Endothelial cell of umbilical vein (primary cell): ENCODE results near the gene AP1M1. TPM values are rescaled to one million over a fixed set of nuclear protein-coding genes. Genes with fewer than 3 reads are reported as not detected.

Experiments
- BruUV-seq: library from RNA; stranded (reverse); fragments of 400-500 nt; replicated peaks from 2 replicates; lab custom pipeline; 2021; lab: Mats Ljungman, UMichigan
- CTCF ChIA-PET: fragments of 300-600, 350-600 bp; sonication (Branson Sonifier 250); formaldehyde crosslinking; loops from one replicate; lab custom pipeline; 2021; ENCODE audit warnings: antibody characterized with exemption, inconsistent platforms; lab: Charles Lee
- POLR2A ChIA-PET: fragments of 300-600, 350-600 bp; sonication (Branson Sonifier 250); formaldehyde crosslinking; loops from one replicate; lab custom pipeline; 2021; ENCODE audit warnings: antibody characterized with exemption, inconsistent platforms; lab: Charles Lee
- DNase-seq: peaks from one replicate; pipeline ENCODE4 v3.0.0-alpha.2; 2011; ENCODE audit warnings: low read depth, low spot score
- FAIRE-seq: peaks from 2 replicates; lab custom pipeline; 2011; peaks lifted over from hg19 to GRCh38; lab: Jason Lieb, UNC
- H2AFZ ChIP-seq: 2 replicates; pipeline ENCODE4 v1.6.0; 2012; ENCODE audit warnings: low read depth, low read length, control low read depth, inconsistent platforms
- H3K27ac ChIP-seq: 2 replicates; pipeline ENCODE4 v1.5.1; 2011; ENCODE audit warnings: low read depth, mild to moderate bottlenecking, control low read depth, low read length, moderate library complexity; ENCODE audit not compliant: insufficient read depth
- H3K27me3 ChIP-seq, 2 experiments: 2 replicates each; pipeline versions ENCODE4 v1.6.0 to v1.6.1; 2011; ENCODE audit warnings: low read length in 2 of 2, mixed read lengths in 1 of 2; ENCODE audit not compliant: control insufficient read depth in 2 of 2, insufficient read depth in 2 of 2
- H3K36me3 ChIP-seq, 2 experiments: 2 replicates in 1 of 2; 3 replicates in 1 of 2; pipeline ENCODE4 v1.5.1; 2011; ENCODE audit warnings: low read length in 2 of 2, mild to moderate bottlenecking in 1 of 2, moderate library complexity in 1 of 2; ENCODE audit not compliant: control insufficient read depth in 2 of 2, insufficient read depth in 2 of 2; ENCODE audit errors: extremely low read depth in 1 of 2
- H3K4me1 ChIP-seq: 3 replicates; pipeline ENCODE4 v1.5.1; 2011; ENCODE audit warnings: mild to moderate bottlenecking, low read length; ENCODE audit not compliant: control insufficient read depth, insufficient read depth; ENCODE audit errors: extremely low read depth
- H3K4me2 ChIP-seq: 2 replicates; pipeline ENCODE4 v1.6.1; 2011; ENCODE audit warnings: low read length, control low read depth, mixed read lengths; ENCODE audit not compliant: insufficient read depth
- H3K4me3 ChIP-seq, 3 experiments: fragments of 200-600 bp in 1 of 3; sonication (generic), shearing (Covaris generic) in 1 of 3; replicated peaks in 1 of 3; 2 replicates each; pipeline ENCODE4 v1.5.1; 2011 to 2016; ENCODE audit warnings: control low read depth in 3 of 3, low read length in 3 of 3, mild to moderate bottlenecking in 2 of 3, inconsistent platforms in 1 of 3, low read depth in 1 of 3, moderate library complexity in 1 of 3; ENCODE audit not compliant: insufficient read depth in 1 of 3
- H3K79me2 ChIP-seq: 2 replicates; pipeline ENCODE4 v1.6.0; 2012; ENCODE audit warnings: low read length, inconsistent platforms; ENCODE audit not compliant: control insufficient read depth, insufficient read depth
- H3K9ac ChIP-seq: replicated peaks from 2 replicates; pipeline ENCODE3; 2011; ENCODE audit warnings: low read length, control low read depth; ENCODE audit not compliant: insufficient read depth; ENCODE audit errors: extremely low read depth
- H3K9me1 ChIP-seq: replicated peaks from 3 replicates; pipeline ENCODE4 v1.6.0; 2011; ENCODE audit warnings: mild to moderate bottlenecking, low read length; ENCODE audit not compliant: control insufficient read depth, insufficient read depth; ENCODE audit errors: extremely low read depth
- H3K9me3 ChIP-seq: replicated peaks from 2 replicates; pipeline ENCODE4 v1.5.1; 2012; ENCODE audit warnings: low read length, inconsistent platforms; ENCODE audit not compliant: control insufficient read depth, insufficient read depth
- H4K20me1 ChIP-seq: replicated peaks from 2 replicates; pipeline ENCODE3; 2011; ENCODE audit warnings: mild to moderate bottlenecking, low read length; ENCODE audit not compliant: control insufficient read depth, insufficient read depth; ENCODE audit errors: extremely low read depth
- EZH2 ChIP-seq: IDR thresholded peaks from 2 replicates; pipeline ENCODE4 v1.6.1; 2012; ENCODE audit warnings: borderline replicate concordance, low read depth, mild to moderate bottlenecking, moderate library complexity, low read length, inconsistent platforms; ENCODE audit not compliant: severe bottlenecking
- FOS ChIP-seq: IDR thresholded peaks from 2 replicates; pipeline ENCODE4 v1.6.1; 2011; ENCODE audit warnings: mild to moderate bottlenecking, low read length, moderate library complexity, borderline replicate concordance; ENCODE audit not compliant: insufficient read depth
- GATA2 ChIP-seq: IDR thresholded peaks from 2 replicates; pipeline ENCODE4 v1.7.0; 2011; ENCODE audit warnings: low read depth, mild to moderate bottlenecking, moderate library complexity, mixed read lengths, low read length; ENCODE audit not compliant: insufficient read length, insufficient read depth
- JUN ChIP-seq: IDR thresholded peaks from 2 replicates; pipeline ENCODE4 v1.6.1; 2011; ENCODE audit warnings: borderline replicate concordance, low read depth; ENCODE audit not compliant: insufficient read length, insufficient read depth
- MAX ChIP-seq: IDR thresholded peaks from 2 replicates; pipeline ENCODE4 v1.6.1; 2011; ENCODE audit not compliant: insufficient read depth, insufficient read length
- MYC ChIP-seq: IDR thresholded peaks from one replicate; pipeline ENCODE4 v1.6.1; 2011; ENCODE audit warnings: mild to moderate bottlenecking, low read depth, low read length
- POLR2A ChIP-seq: IDR thresholded peaks from 2 replicates; pipeline ENCODE4 v1.6.1; 2012; ENCODE audit warnings: low read depth, mild to moderate bottlenecking, control low read depth, low read length
- POLR2AphosphoS5 ChIP-seq: IDR thresholded peaks from 2 replicates; pipeline ENCODE4 v1.6.1; 2012; ENCODE audit warnings: low read depth, mild to moderate bottlenecking, control low read depth, low read length, moderate library complexity; ENCODE audit not compliant: insufficient read depth
- dilution Hi-C: fragments of 300-500 bp; cut with MboI; formaldehyde crosslinking; loops from one replicate; pipeline ENCODE4 v1.15.0; 2019; ENCODE audit warnings: low sequenced_read_pairs; ENCODE audit not compliant: extremely low pct_ligation_motif_present
- intact Hi-C: fragments of 100-400 bp; cut with micrococcal nuclease; formaldehyde crosslinking; loops from one replicate; pipeline ENCODE4 v1.10.0; 2022
- polyA plus RNA-seq, 4 experiments: library from polyadenylated mRNA; depleted of rRNA in 3 of 4; stranded (reverse) in 3 of 4; unstranded in 1 of 4; fragments of >200 nt; gene quantifications; 2 replicates each; pipeline versions ENCODE4 v1.2.1 to v1.2.3, GENCODE V29; 2011 to 2012; ENCODE audit warnings: missing spikeins in 1 of 4
- total RNA-seq: library from RNA; stranded (reverse); gene quantifications from 2 replicates; pipeline ENCODE4 v1.2.3, GENCODE V29; 2021
- TF ChIP-seq, protein P1 (sequence below), 2 donors: IDR thresholded peaks; 1 replicate in 1 of 2; 2 replicates in 1 of 2; pipeline ENCODE4 v1.5.1; 2011; ENCODE audit warnings: low read length in 2 of 2, mild to moderate bottlenecking in 2 of 2, moderate library complexity in 2 of 2, control low read depth in 1 of 2, inconsistent platforms in 1 of 2, low read depth in 1 of 2; ENCODE audit not compliant: insufficient read depth in 1 of 2; ENCODE audit errors: extremely low read depth in 1 of 2

AP1M1 gene
- total and polyA plus RNA-seq, 2 donors (not counting 3 experiments of a cell fraction or from before 2014, with no cell fraction given) = 99.3 to 129 TPM

DNA sequence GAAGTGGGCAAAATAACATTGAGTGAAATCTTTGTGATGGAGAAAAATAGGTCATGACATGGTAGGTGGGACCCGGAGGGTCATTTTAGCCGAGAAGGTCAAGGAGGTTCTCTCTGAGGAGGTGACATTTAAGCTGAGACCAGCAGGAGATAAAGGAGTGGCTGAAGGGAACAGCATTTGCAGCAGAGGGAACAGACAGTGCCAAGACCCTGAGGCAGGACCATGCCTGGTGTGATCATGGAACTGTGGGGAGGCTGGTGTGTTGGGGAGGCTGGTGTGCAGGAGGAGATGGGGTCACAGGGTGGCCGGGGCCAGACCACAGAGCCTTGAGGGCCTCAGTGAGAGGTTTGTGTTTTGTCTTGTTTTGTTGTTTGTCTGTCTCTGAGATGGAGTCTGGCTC, 67.5 kb downstream of the AP1M1 start:
- ChIA-PET POLR2A (no interaction called here), CTCF (interaction anchor here (0.7 kb wide), 1 partner anchor 118 kb away, joined by 3 read pairs; no protein-coding TSS in a partner anchor)
- no peaks in the 10 kb centered on the region for H3K27me3 ChIP-seq
- no peaks in the 10 kb centered on the region for H3K79me2 ChIP-seq
- H4K20me1 ChIP-seq = no peaks in the 10 kb centered on the region
- TF ChIP-seq MAX (no peak), MYC (no peak), JUN (no peak), FOS (no peak), POLR2A (no peak), GATA2 (no peak), POLR2AphosphoS5 (no peak), EZH2 (no peak)
- TF ChIP-seq, protein P1, sequence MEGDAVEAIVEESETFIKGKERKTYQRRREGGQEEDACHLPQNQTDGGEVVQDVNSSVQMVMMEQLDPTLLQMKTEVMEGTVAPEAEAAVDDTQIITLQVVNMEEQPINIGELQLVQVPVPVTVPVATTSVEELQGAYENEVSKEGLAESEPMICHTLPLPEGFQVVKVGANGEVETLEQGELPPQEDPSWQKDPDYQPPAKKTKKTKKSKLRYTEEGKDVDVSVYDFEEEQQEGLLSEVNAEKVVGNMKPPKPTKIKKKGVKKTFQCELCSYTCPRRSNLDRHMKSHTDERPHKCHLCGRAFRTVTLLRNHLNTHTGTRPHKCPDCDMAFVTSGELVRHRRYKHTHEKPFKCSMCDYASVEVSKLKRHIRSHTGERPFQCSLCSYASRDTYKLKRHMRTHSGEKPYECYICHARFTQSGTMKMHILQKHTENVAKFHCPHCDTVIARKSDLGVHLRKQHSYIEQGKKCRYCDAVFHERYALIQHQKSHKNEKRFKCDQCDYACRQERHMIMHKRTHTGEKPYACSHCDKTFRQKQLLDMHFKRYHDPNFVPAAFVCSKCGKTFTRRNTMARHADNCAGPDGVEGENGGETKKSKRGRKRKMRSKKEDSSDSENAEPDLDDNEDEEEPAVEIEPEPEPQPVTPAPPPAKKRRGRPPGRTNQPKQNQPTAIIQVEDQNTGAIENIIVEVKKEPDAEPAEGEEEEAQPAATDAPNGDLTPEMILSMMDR (IDR thresholded peaks at IDR 0.05; ENCODE audit: extremely low read depth in 1 of 2, insufficient read depth in 1 of 2, low read depth in 1 of 2, low read length in 2 of 2) = no peak
- H3K9ac ChIP-seq = no peak overlapping the region
- peaks cover 8% of the 10 kb centered on the region for H3K4me1 ChIP-seq
- BruUV-seq = no TSS peak
- no peaks in the 10 kb centered on the region for H3K9me3 ChIP-seq
- H2AFZ ChIP-seq = no peak overlapping the region
- no peak overlapping the region for H3K4me3 ChIP-seq
- no peak overlapping the region for H3K27ac ChIP-seq
- intact Hi-C loops (no loop called here), dilution Hi-C loops (no loop called here)
- H3K9me1 ChIP-seq = no peaks in the 10 kb centered on the region
- no peak for DNase-seq
- no peaks in the 10 kb centered on the region for H3K36me3 ChIP-seq
- no peak for FAIRE-seq
- H3K4me2 ChIP-seq = no peak overlapping the region
